ENCODE measurements around the gene RTKN. TPM values are rescaled to one million over a fixed set of nuclear protein-coding genes. Genes with fewer than 3 reads are reported as not detected.

RTKN gene
- total RNA-seq, 1 experiment from 2014 or later, result 27.0 TPM

DNA sequence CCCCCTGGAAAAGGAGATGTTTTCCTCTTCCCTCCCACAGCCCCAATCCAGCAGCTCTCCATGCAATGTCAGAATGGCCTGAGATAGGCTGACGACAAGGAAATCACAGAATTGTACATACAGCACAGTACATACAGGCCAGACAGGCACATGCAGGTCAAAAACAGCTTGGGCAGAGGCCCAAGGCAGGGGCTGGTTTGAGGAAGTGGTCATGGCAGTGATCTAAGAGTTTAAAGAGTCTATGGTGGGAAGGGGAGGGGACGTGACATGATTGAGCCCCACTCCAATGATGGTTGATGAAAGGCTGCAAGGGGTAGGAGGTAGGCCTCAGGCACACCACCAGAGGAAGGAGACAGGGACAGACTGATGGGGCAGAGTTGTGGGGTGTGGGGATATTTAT is 65.9 kb downstream of the RTKN start:
- no peak for DNase-seq (ENCODE audit: low spot score)
- peaks cover 14% of the 10 kb centered on the region for H3K36me3 ChIP-seq (ENCODE audit: insufficient read depth, low read length, poor library complexity, severe bottlenecking)
- no peaks in the 10 kb centered on the region for H3K27me3 ChIP-seq (replicated peaks; ENCODE audit: insufficient read depth, low read depth, low read length, poor library complexity)
- H3K9me3 ChIP-seq (ENCODE audit: low read depth, low read length, poor library complexity, severe bottlenecking), result no peaks in the 10 kb centered on the region
- ChIA-PET CTCF (no interaction called here), POLR2A (ENCODE audit: low non-redundant PET) (no interaction called here)
- no peak overlapping the region for H3K27ac ChIP-seq (ENCODE audit: low read depth, low read length, poor library complexity, severe bottlenecking)
- peaks cover 26% of the 10 kb centered on the region for H3K4me1 ChIP-seq (ENCODE audit: insufficient read depth, low read length, poor library complexity, severe bottlenecking)
- BruUV-seq (replicated peaks), result no TSS peak
- intact Hi-C loops (cut with micrococcal nuclease; ENCODE audit: unreplicated experiment), result no loop called here
- no peak overlapping the region for H3K4me3 ChIP-seq (ENCODE audit: low read depth, low read length, poor library complexity, severe bottlenecking)
- no peak for TF ChIP-seq EZH2 (IDR thresholded peaks at IDR 0.05; ENCODE audit: borderline replicate concordance, low read depth, low read length, poor library complexity, severe bottlenecking)
- TF ChIP-seq, protein P1, sequence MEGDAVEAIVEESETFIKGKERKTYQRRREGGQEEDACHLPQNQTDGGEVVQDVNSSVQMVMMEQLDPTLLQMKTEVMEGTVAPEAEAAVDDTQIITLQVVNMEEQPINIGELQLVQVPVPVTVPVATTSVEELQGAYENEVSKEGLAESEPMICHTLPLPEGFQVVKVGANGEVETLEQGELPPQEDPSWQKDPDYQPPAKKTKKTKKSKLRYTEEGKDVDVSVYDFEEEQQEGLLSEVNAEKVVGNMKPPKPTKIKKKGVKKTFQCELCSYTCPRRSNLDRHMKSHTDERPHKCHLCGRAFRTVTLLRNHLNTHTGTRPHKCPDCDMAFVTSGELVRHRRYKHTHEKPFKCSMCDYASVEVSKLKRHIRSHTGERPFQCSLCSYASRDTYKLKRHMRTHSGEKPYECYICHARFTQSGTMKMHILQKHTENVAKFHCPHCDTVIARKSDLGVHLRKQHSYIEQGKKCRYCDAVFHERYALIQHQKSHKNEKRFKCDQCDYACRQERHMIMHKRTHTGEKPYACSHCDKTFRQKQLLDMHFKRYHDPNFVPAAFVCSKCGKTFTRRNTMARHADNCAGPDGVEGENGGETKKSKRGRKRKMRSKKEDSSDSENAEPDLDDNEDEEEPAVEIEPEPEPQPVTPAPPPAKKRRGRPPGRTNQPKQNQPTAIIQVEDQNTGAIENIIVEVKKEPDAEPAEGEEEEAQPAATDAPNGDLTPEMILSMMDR (conservative IDR thresholded peaks at IDR 0.05; ENCODE audit: low read depth, low read length), result no peak

Other genes with a start within 250 kb of the RTKN start
- 252 and 293 TPM in 2 replicates for gene MTHFD2, start 243.3 kb downstream of the RTKN start, total RNA-seq (2021)
- gene SLC4A5, start 98.5 kb downstream of the RTKN start, total RNA-seq (2021), result 0.94 and 1.8 TPM in 2 replicates
- gene DCTN1, start 61.6 kb downstream of the RTKN start, total RNA-seq (2021), result 172 and 177 TPM in 2 replicates
- 1.6 and 1.9 TPM in 2 replicates for gene C2orf81, start 20.3 kb downstream of the RTKN start, total RNA-seq (2021)
- 41.1 and 51.1 TPM in 2 replicates for gene WDR54, start 20.2 kb downstream of the RTKN start, total RNA-seq (2021)
- gene INO80B, start 13.2 kb upstream of the RTKN start, total RNA-seq (2021), result 29.9 and 34.9 TPM in 2 replicates
- 37.9 and 53.6 TPM in 2 replicates for gene WBP1, start 16.5 kb upstream of the RTKN start, total RNA-seq (2021)
- 38.2 and 45.2 TPM in 2 replicates for gene MOGS, start 23.4 kb upstream of the RTKN start, total RNA-seq (2021)
- gene MRPL53, start 30.7 kb upstream of the RTKN start, total RNA-seq (2021), result 99.2 and 104 TPM in 2 replicates
- 20.4 and 27.4 TPM in 2 replicates for gene CCDC142, start 41.1 kb upstream of the RTKN start, total RNA-seq (2021)
- 25.8 and 28.6 TPM in 2 replicates for gene TTC31, start 41.1 kb upstream of the RTKN start, total RNA-seq (2021)
- gene LBX2, start 57.7 kb upstream of the RTKN start, total RNA-seq (2021), result 0.48 TPM in 1 of 2 replicates, not detected in the other
- gene PCGF1, start 65.8 kb upstream of the RTKN start, total RNA-seq (2021), result 30.9 and 33.0 TPM in 2 replicates
- not detected in 2 replicates for gene TLX2, start 72.5 kb upstream of the RTKN start, total RNA-seq (2021)
- 0.50 and 0.71 TPM in 2 replicates for gene DQX1, start 84.3 kb upstream of the RTKN start, total RNA-seq (2021)
- gene AUP1, start 87.8 kb upstream of the RTKN start, total RNA-seq (2021), result 114 and 126 TPM in 2 replicates
- 35.1 and 37.7 TPM in 2 replicates for gene HTRA2, start 88.0 kb upstream of the RTKN start, total RNA-seq (2021)
- gene LOXL3, start 112.0 kb upstream of the RTKN start, total RNA-seq (2021), result 0.88 and 1.9 TPM in 2 replicates
- gene DOK1, start 112.8 kb upstream of the RTKN start, total RNA-seq (2021), result 18.4 and 20.7 TPM in 2 replicates
- not detected in 2 replicates for gene M1AP, start 206.4 kb upstream of the RTKN start, total RNA-seq (2021)
- 3.8 and 4.1 TPM in 2 replicates for gene SEMA4F, start 212.3 kb upstream of the RTKN start, total RNA-seq (2021)

Measured in A673 (cell line).